Stimulated activated CD4-positive, alpha-beta T cell treated with anti-CD3 and anti-CD28 coated beads, Interleukin-1b, Interleukin-23, amount 100 ng/mL, for 4 hours (primary cell): Measurements from ENCODE around the gene PDYN.

Experiments used
- DNase-seq, 2 donors: peaks; one replicate each; pipeline ENCODE4 v3.0.0-alpha.2; 2020; ENCODE audit warnings: low read depth in 2 of 2

Gene PDYN

DNA sequence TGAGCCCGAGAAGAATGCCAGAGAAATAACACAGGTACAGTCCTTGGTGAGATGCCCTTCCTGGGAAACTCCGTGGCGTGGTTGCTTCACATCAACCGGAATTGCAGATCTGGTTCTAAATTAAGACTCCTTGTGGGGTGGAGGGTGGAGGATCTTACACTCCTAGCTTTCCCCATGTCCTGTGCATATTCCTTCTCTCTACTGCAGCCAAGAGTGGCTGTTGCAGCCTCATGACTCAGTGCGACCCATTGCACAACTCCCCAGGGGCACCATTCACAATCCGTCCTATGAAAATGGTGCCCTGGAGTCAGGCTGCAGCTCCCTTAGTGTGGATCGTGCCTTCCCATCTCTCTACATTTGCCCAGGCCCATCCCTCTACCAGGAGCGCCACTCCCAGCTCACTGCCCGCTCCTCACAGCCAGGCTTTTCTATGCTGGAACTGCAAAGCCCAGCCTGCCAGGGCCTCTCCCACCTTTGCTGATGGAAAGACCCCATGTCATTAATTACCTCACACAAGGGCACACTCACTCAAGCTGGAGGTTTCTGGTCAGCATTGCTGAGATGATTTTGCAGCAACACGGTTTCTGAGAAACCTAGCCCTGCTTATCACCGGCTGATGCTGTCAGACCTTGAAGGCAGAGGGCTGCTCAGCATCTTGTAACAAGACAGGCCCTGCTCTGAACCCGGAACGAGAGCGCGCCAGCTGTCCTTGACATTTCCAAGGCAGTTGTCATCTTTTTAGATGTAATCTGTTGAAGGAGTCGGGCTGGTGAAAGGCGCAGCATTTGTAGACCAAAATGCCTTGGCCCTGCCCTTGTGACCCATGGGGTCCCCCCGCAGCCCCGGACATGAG is 58.9 kb downstream of the PDYN start:
- DNase-seq = no peak

DNA sequence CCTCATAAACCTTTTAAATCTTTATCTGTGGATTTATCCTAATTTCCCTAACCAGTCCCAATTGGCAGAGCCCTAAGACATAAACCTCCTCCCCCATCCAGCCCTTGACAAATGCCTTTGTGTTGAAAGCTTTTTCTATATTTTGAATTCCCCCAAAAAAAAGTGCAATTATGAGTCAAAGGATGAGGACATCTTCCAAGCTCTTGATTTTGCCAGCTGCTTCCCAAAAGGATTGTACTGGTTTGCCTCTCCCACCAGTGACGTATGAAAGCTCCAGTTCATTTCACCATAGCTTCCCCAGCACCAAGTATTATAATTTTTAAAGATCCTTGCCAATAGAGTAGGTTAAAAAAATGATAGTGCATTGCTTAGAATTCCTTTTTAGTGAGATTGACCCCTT is 59.7 kb downstream of the PDYN start:
- no peak for DNase-seq

DNA sequence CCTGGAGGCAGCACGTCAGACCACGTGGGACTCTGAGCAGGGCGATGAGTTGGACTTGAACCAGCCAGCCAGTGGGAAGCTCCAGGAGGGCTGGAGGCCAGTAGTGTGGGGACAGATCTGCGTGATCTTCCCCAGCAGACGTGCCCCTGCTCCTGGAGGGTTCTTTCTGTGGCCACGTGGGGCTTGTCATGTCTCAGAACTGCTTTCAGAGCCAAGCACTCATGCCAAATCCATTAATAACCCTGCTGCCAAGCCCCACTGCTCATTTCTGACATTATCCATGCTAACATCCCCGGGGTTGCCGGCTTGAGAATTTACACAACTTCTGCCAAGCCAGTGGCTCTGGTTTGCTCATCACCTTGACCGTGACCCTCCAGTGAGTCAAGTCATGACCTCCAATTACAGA is 60.4 kb downstream of the PDYN start:
- DNase-seq = no peak

DNA sequence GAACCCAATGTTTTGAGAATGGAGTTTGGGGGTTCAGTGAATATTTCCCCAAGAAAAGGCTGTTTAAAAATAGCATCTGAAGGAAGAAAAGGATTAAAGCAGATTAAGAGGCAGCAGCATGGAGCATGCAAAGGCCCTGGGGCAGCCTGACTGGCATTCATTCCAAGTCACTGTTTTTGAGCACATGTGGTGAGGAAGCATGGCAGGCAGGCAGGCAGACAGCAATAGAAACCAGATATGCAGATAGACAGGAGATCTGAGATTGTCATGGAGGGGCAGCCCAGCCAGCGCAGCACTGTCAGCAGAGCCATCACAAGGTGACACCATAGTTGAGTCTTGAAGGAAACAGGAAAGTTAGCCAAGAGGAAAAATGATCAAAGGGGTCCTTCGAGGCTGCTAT is 60.9 kb downstream of the PDYN start:
- DNase-seq = no peak

DNA sequence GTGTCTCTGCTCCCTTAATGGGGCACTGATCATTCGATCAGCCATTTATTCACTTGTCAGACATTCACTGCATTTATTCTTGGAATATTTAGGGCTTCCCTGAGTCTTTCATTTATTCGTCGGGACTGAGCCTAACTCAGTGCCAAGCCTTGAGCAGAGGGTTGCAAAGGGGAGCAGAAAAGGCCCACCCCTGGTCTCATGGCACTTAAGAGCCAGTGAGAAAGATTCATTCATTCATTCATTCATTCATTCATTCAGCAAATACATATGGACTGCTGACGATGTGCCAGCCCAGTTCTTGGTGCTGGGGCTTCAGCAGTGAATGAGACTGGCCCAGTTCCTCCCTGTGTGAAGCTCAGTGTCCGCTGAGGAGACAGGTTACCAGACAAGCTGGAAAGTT is 62.0 kb downstream of the PDYN start:
- no peak for DNase-seq

DNA sequence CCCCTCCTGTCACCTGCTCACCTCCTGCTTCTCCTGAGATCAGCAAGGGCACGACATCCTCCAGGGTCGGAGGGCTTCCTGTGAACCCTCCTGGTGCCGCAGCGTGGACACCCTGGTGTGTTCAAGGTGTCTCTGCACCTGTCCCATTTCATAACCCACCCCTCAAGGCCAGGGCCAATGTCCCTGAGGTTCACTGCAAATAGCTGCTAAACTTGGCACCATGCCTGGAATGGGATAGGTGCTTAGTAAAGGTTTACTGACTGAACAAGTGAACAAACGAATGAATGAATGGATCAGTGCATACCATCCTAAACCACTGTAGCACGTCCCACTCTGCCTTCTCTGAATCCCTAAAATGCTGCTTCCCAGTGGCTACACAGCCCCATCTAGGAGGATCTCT is 63.7 kb downstream of the PDYN start:
- no peak for DNase-seq

DNA sequence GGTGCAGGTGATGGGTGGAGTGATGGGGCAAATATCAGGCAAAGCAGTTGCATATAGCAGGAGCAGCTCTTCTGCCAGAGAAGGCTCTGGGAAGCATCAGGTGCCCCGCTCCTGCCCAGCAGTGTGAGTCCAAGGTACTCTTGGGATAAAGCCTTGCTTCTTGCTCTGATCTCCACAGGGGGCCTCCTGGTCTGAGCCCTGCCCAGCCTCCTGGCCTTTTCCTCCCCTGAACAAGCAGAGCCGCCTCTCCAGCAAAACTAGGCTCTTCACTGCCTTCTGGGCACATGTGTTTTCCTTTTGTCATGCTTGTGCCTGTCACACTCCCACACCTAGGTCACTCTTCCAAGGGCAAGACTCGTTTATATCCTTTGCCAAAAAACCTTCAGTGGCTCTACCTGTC is 64.4 kb downstream of the PDYN start:
- no peak for DNase-seq

DNA sequence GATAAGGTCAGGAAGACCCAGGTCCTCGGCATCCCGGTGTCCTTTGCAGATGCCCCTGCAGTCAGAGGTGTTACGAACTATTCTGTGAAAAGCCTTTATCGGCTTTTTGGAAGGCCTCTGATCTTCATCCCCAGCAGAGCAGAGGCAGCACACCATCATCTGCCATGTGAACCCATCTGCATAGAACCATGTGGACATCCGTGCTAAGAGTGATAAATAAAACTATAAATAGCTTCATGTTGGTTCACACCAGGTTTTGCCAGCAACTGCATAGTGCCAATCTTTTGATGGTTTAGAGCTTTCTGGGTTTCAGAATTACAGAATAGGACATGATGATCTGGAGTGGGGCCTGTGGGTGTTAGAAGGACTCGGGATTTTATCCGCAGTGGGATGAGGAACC is 65.1 kb downstream of the PDYN start:
- no peak for DNase-seq
